HAP-1 (cell line): ENCODE measurements around the gene TPRX1.
"Not testable (repeated sequence)": the region's sequence is repeated elsewhere in the genome, so short reads cannot be mapped to it uniquely, and the experiment has no call there.

Source experiments
- DNase-seq, 2 experiments: peaks; one replicate each; pipeline ENCODE4 v3.0.0-alpha.2; 2016 to 2020; ENCODE audit warnings: low spot score in 2 of 2
- H3K27me3 ChIP-seq: fragments of 250-450 bp; sonication (Bioruptor Pico); 2 replicates; pipeline ENCODE4 v1.5.1; 2020; ENCODE audit warnings: low read depth, mild to moderate bottlenecking, moderate library complexity
- H3K36me3 ChIP-seq: fragments of 250-450 bp; sonication (Bioruptor Pico); replicated peaks from 2 replicates; pipeline ENCODE4 v1.5.1; 2020; ENCODE audit warnings: mild to moderate bottlenecking
- H3K4me1 ChIP-seq: fragments of 250-450 bp; sonication (Bioruptor Pico); 2 replicates; pipeline ENCODE4 v1.5.1; 2020; ENCODE audit warnings: mild to moderate bottlenecking
- H3K4me3 ChIP-seq: fragments of 250-450 bp; sonication (Bioruptor Pico); 2 replicates; pipeline ENCODE4 v1.5.1; 2020; ENCODE audit warnings: mild to moderate bottlenecking, moderate library complexity
- H3K9me3 ChIP-seq: fragments of 250-450 bp; sonication (Bioruptor Pico); 2 replicates; pipeline ENCODE4 v1.5.1; 2020; ENCODE audit warnings: mild to moderate bottlenecking, moderate library complexity
- in situ Hi-C: fragments of 300-500 bp; cut with MboI; formaldehyde crosslinking; loops from 3 replicates; pipeline ENCODE4 v1.14.3; 2020; ENCODE audit warnings: low sequenced_read_pairs, inconsistent platforms, mixed read lengths

The TPRX1 gene

DNA sequence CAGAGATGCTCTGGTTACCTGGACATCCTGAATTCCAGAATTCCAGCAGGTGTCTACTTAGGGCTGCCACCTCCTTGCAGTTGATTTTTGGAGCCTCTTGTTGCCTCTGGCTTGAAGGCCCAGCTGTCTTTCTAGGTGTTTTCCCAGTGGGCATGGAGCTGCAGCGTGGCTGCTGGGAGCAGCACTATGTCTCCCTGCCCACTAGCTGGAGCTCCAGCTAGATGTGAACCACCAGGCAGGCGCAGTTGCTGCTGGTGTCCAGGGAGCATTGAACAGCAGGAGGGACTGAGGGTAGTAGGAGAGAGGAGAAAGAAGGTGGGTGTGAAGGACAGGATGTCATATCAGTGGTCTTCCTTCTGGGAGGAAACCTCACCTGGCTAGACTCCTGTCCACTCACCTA lies 35.7 kb downstream of the TPRX1 start:
- H3K36me3 ChIP-seq: no peaks in the 10 kb centered on the region
- in situ Hi-C loops: no loop called here
- H3K27me3 ChIP-seq: no peaks in the 10 kb centered on the region
- no peak for DNase-seq
- H3K4me1 ChIP-seq: no peaks in the 10 kb centered on the region
- H3K4me3 ChIP-seq: no peak overlapping the region
- H3K9me3 ChIP-seq: no peaks in the 10 kb centered on the region

GRCh38 chr19:47767349-47767748 lies 37.0 kb downstream of the TPRX1 start:
- no peaks in the 10 kb centered on the region for H3K4me1 ChIP-seq
- no peak for DNase-seq
- in situ Hi-C loops: no loop called here
- no peak overlapping the region for H3K4me3 ChIP-seq
- H3K27me3 ChIP-seq: no peaks in the 10 kb centered on the region
- no peaks in the 10 kb centered on the region for H3K9me3 ChIP-seq
- H3K36me3 ChIP-seq: no peaks in the 10 kb centered on the region

- in situ Hi-C loops: no loop called here
- no peaks in the 10 kb centered on the region for H3K36me3 ChIP-seq
- H3K9me3 ChIP-seq: no peaks in the 10 kb centered on the region
- H3K4me3 ChIP-seq: no peak overlapping the region
- no peak for DNase-seq
- H3K4me1 ChIP-seq: no peaks in the 10 kb centered on the region
- H3K27me3 ChIP-seq: no peaks in the 10 kb centered on the region
These were observed 37.7 kb downstream of the TPRX1 start for GRCh38 chr19:47766670-47767069.

DNA sequence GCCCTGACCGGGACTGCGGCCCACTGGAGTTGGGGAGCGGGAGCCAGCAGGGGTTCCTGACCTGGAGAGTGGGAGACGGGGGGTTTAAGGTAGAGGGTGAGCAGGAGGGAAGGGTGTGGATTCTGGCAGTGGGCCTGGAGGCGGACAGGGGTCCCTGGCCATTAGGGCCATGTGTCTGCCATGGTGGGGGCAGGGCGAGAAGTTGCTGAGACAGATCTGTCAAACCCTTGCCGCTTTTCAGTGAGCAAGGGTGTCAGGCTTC lies 38.1 kb downstream of the TPRX1 start:
- in situ Hi-C loops: no loop called here
- no peak overlapping the region for H3K4me3 ChIP-seq

DNA sequence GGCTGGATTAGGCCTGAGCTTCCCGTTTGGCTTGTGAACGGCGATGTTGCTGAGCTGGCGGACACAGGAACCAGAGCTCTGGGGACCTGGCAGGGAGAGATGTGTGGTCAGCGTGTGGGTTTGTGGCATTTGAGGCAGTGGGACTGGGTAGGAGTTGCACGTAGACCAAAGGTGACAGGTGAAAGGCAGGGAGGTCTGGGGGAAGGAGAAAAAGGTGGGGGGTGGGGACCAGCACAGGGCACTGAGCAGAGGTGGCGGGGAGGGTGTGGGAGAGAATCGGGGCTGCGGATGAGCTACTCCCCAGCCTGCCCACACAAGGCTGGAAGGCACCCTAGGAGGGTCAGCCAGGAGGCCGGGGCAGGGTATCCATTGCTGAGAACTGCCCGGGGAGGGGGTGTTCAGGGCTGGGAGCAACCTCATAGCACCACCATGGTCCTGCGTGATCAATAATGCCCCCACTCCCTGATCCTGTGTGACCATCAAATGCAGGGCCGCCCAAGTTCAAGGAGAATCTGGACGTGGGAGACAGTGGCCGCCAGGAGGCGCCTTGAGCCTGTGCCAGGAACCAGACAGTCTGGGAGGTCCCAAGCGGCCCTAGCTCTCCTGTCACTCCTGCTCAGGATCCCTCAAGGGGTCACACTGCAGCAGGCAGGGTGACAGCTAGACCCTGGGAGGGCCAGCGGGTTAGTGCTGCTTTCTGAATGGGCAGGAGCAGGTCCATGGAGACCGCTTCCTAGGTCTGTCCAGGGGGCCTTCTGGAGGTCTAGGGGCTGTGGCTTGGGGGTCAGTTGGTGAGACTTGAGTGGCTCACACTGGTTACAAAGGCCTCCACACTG lies 38.6 kb downstream of the TPRX1 start:
- Histone ChIP-seq H3K27me3 (no peaks in the 10 kb centered on the region), H3K4me1 (no peaks in the 10 kb centered on the region), H3K9me3 (no peaks in the 10 kb centered on the region), H3K36me3 (no peaks in the 10 kb centered on the region), H3K4me3 (no peak overlapping the region)
- in situ Hi-C loops: no loop called here
- DNase-seq: peak; percentile 57 to 86

More for the DNA sequence above, 38.1 kb downstream of the TPRX1 start:
- Histone ChIP-seq H3K4me1 (no peaks in the 10 kb centered on the region), H3K9me3 (no peaks in the 10 kb centered on the region), H3K36me3 (no peaks in the 10 kb centered on the region), H3K27me3 (no peaks in the 10 kb centered on the region)
- DNase-seq: no peak

- H3K4me1 ChIP-seq, H3K4me3 ChIP-seq, in situ Hi-C loops: not testable (repeated sequence)
These were observed 39.6 kb downstream of the TPRX1 start for GRCh38 chr19:47764705-47765104.

DNA sequence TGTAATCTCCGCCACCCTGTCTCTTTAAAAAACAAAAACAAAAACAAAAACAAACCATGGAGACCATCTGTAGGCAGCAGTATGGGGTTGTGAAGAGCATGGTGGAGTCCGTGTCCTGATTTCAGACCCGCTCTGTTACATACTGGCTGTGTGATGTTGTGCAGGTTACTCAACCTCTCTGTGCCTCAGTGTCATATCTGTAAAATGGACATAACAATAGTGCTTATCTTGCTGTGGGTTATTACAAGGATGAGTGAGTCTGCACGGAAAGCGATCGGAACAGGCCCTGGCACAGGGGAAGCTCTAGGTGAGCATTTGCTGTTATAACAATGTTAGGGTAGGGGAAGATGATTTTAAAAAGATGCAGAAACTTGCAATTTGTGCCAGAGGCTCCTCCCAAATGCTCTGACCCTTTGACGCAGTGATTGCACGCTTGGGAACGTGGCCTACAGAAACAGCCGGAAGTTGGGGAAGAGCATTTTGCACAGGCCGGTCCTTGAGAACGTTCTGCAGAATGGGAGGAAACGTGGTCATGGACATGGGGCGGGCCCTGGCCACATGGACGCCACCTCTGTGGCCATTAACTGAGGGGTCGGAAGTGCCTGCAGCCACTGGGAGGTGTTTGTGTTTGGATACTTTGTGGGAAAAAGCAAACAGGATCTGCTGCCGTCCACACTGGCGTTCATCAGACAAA lies 41.6 kb downstream of the TPRX1 start:
- in situ Hi-C loops: no loop called here
- no peak for DNase-seq
- Histone ChIP-seq H3K36me3 (peaks cover 10% of the 10 kb centered on the region), H3K27me3 (no peaks in the 10 kb centered on the region), H3K4me3 (no peak overlapping the region), H3K9me3 (no peaks in the 10 kb centered on the region), H3K4me1 (no peaks in the 10 kb centered on the region)

More at GRCh38 chr19:47764705-47765104, 39.6 kb downstream of the TPRX1 start:
- not testable (repeated sequence) for H3K27me3 ChIP-seq, DNase-seq, H3K9me3 ChIP-seq, H3K36me3 ChIP-seq

DNA sequence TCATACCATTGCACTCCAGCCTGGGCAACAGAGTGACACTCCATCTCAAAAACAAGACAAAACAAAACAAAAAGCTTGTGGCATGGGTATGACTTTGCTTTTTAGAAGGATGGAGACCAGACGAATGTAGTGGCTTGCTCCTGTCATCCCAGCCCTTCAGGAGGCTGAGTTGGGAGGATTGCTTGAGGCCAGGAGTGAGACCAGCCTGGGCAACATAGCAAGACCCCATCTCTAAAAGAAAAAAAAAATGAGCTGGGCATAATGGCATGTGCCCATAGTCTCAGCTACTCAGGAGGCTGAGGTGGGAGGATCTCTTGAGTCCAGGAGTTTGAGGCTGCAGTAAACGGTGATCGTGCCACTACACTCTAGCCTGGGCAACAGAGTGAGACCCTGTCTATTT lies 42.2 kb downstream of the TPRX1 start:
- in situ Hi-C loops: no loop called here
- no peaks in the 10 kb centered on the region for H3K4me1 ChIP-seq
- H3K27me3 ChIP-seq: no peaks in the 10 kb centered on the region
- H3K4me3 ChIP-seq: no peak overlapping the region
- no peak for DNase-seq
- peaks cover 16% of the 10 kb centered on the region for H3K36me3 ChIP-seq
- H3K9me3 ChIP-seq: no peaks in the 10 kb centered on the region

DNA sequence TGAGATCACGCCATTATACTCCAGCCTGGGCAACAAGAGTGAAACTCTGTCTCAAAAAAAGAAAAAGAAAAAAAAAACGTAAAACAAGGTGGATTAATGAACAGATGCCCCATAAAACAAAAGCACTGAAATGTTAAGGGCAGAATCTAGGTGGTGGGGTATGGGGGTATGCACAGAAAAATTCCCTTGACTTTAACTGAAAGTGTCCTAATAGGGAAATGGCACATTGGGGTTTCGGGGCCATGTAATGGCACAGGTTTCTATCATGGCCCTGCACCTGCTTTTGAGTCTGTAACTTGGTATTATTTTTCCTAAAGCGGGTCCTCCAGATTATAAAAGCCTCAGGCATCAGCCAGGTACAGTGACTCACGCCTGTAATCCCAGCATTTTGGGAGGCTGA lies 42.8 kb downstream of the TPRX1 start:
- DNase-seq: no peak
- no peaks in the 10 kb centered on the region for H3K27me3 ChIP-seq
- H3K36me3 ChIP-seq: peaks cover 22% of the 10 kb centered on the region
- no peak overlapping the region for H3K4me3 ChIP-seq
- in situ Hi-C loops: no loop called here
- no peaks in the 10 kb centered on the region for H3K9me3 ChIP-seq
- H3K4me1 ChIP-seq: no peaks in the 10 kb centered on the region

GRCh38 chr19:47760632-47760999 lies 43.7 kb downstream of the TPRX1 start:
- Histone ChIP-seq H3K9me3 (no peaks in the 10 kb centered on the region), H3K4me1 (no peaks in the 10 kb centered on the region), H3K36me3 (peaks cover 31% of the 10 kb centered on the region), H3K4me3 (no peak overlapping the region), H3K27me3 (no peaks in the 10 kb centered on the region)
- in situ Hi-C loops: no loop called here
- DNase-seq: no peak

- in situ Hi-C loops: no loop called here
- no peaks in the 10 kb centered on the region for H3K4me1 ChIP-seq
- H3K36me3 ChIP-seq: peaks cover 53% of the 10 kb centered on the region
- no peak overlapping the region for H3K4me3 ChIP-seq
- no peaks in the 10 kb centered on the region for H3K9me3 ChIP-seq
- H3K27me3 ChIP-seq: no peaks in the 10 kb centered on the region
- no peak for DNase-seq
These were observed 45.9 kb downstream of the TPRX1 start for GRCh38 chr19:47758443-47758804.

DNA sequence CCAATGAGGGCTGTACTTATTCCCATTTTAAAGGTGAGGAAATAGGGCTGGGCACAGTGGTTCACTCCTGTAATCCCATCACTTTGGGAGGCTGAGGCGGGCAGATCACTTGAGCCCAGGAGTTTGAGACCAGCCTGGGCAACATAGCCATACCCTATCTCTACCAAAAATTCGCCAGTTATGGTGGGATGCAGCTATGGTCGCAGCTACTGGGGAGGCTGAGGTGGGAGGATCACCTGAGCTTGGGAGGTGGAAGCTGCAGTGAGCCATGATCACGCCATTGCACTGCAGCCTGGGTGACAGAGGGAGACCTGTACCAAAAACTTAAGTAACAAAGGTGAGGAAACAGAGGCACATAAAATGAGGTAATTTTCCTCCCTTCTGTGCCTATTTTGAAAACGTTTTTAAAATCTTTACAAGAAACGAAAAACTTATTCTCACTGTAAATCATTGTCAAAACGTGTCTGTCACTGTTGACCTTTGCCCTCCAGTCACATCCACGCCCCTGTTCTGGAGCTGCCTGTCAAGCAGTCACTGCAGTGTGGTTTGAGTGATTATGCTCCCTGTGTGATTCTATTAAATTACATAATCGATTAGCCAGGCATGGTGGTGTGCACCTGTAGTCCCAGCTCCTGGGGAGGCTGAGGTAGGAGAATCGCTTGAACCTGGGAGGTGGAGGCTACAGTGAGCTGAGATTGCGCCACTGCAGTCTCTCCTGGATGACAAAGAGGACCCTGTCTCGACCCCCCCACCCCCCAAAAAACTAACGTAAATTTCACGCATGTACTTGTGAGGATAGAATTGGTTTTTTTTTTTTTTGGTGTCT lies 46.5 kb downstream of the TPRX1 start:
- Histone ChIP-seq H3K4me3 (no peak overlapping the region), H3K36me3 (peaks cover 59% of the 10 kb centered on the region), H3K4me1 (no peaks in the 10 kb centered on the region), H3K27me3 (no peaks in the 10 kb centered on the region), H3K9me3 (no peaks in the 10 kb centered on the region)
- DNase-seq: no peak
- in situ Hi-C loops: no loop called here

- H3K36me3 ChIP-seq: peaks cover 66% of the 10 kb centered on the region
- no peak for DNase-seq
- in situ Hi-C loops: no loop called here
These were observed 47.3 kb downstream of the TPRX1 start for GRCh38 chr19:47756953-47757608.

DNA sequence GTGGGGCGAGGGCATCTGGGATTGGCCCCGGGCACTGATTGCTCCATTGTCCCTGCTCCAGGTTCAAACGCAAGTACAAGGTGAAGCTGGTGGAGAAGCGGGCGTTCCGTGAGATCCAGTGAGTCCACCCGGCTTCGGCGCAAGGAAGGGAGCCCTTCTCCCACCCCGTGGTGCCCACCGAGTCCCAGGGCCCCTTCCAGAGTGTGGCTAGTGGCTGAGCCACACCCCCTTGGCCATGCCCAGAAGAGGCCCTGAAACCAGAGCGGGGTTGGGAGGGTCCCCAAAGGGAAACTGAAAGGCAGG lies 47.8 kb downstream of the TPRX1 start:
- in situ Hi-C loops: no loop called here
- no peak for DNase-seq
- Histone ChIP-seq H3K4me1 (no peaks in the 10 kb centered on the region), H3K9me3 (no peaks in the 10 kb centered on the region), H3K4me3 (no peak overlapping the region), H3K27me3 (no peaks in the 10 kb centered on the region), H3K36me3 (peaks cover 70% of the 10 kb centered on the region)

More at GRCh38 chr19:47756953-47757608, 47.3 kb downstream of the TPRX1 start:
- H3K4me3 ChIP-seq: no peak overlapping the region
- H3K4me1 ChIP-seq: no peaks in the 10 kb centered on the region
- H3K27me3 ChIP-seq: no peaks in the 10 kb centered on the region
- H3K9me3 ChIP-seq: no peaks in the 10 kb centered on the region
